K562 (cell line): Measurements from ENCODE around the gene IKBKE.

ENCODE experiments used
- NFYB ChIP-seq: IDR thresholded peaks from 2 replicates; pipeline ENCODE4 v1.6.1; 2011; ENCODE audit warnings: mild to moderate bottlenecking, moderate library complexity; ENCODE audit not compliant: insufficient read length; ENCODE audit errors: extremely low read depth
- TARDBP ChIP-seq: fragments of 450-650 bp; IDR thresholded peaks from 2 replicates; pipeline ENCODE4 v1.6.1; 2016
- TF ChIP-seq, protein P1 (sequence below): sonication (generic); formaldehyde crosslinking; IDR thresholded peaks from 2 replicates; pipeline ENCODE4 v1.9.0; 2022; ENCODE audit warnings: mild to moderate bottlenecking, missing genetic modification reagents
- TF ChIP-seq, protein P2 (sequence below): fragments of 450-650 bp; IDR thresholded peaks from 2 replicates; pipeline ENCODE4 v1.6.1; 2017; ENCODE audit warnings: mild to moderate bottlenecking, moderate library complexity

DNA sequence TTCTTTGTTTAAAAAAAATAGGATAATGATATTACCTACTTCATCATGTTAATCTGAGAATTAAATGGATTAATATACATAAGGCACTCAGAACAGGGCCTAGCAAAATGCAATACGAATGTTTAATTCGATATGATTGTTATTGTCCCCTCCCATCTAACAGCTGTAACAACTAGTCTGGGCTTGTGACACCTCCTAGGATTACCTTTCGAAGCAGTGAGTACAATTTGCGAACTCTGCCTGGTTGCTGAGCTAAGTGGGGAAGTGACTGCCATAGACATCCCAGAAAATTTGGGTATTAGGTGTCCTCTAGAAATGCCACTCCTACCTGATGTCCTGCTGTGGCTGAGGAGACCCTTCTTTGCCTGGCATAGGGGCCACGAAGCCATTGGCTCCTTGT is 40.1 kb downstream of the IKBKE start:
- TF ChIP-seq NFYB (no peak), TARDBP (no peak)
- TF ChIP-seq, protein P1, sequence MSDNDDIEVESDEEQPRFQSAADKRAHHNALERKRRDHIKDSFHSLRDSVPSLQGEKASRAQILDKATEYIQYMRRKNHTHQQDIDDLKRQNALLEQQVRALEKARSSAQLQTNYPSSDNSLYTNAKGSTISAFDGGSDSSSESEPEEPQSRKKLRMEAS (CRISPR knock-in tag) = no peak
- TF ChIP-seq, protein P2, sequence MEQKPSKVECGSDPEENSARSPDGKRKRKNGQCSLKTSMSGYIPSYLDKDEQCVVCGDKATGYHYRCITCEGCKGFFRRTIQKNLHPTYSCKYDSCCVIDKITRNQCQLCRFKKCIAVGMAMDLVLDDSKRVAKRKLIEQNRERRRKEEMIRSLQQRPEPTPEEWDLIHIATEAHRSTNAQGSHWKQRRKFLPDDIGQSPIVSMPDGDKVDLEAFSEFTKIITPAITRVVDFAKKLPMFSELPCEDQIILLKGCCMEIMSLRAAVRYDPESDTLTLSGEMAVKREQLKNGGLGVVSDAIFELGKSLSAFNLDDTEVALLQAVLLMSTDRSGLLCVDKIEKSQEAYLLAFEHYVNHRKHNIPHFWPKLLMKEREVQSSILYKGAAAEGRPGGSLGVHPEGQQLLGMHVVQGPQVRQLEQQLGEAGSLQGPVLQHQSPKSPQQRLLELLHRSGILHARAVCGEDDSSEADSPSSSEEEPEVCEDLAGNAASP = no peak
